HepG2 (cell line): Measurements from ENCODE around the gene TM7SF3. TPM values are rescaled to one million over a fixed set of nuclear protein-coding genes. Genes with fewer than 3 reads are reported as not detected.

Experiments
- HIC2 ChIP-seq: sonication (generic); formaldehyde crosslinking; IDR thresholded peaks from 2 replicates; pipeline ENCODE4 v1.9.0; 2022; ENCODE audit warnings: low read depth, missing genetic modification reagents
- KDM5A ChIP-seq: fragments of 200-600 bp; sonication (generic); IDR thresholded peaks from 2 replicates; pipeline ENCODE4 v1.7.0; 2018; ENCODE audit warnings: antibody characterized with exemption, mild to moderate bottlenecking, low read length, borderline replicate concordance
- MATR3 ChIP-seq: sonication (generic); formaldehyde crosslinking; IDR thresholded peaks from 2 replicates; pipeline ENCODE4 v1.4.0; 2020; ENCODE audit warnings: missing genetic modification reagents
- NR0B2 ChIP-seq: sonication (generic); formaldehyde crosslinking; IDR thresholded peaks from 2 replicates; pipeline ENCODE4 v1.4.0; 2020; ENCODE audit warnings: mild to moderate bottlenecking, missing genetic modification reagents
- RXRB ChIP-seq: IDR thresholded peaks from 2 replicates; pipeline ENCODE4 v1.6.1; 2016; ENCODE audit warnings: borderline replicate concordance, missing genetic modification reagents, missing compliant biosample characterization
- SIN3A ChIP-seq: IDR thresholded peaks from 2 replicates; pipeline ENCODE4 v1.6.1; 2011; ENCODE audit warnings: low read depth, mild to moderate bottlenecking, control low read depth, low read length, borderline replicate concordance
- SOX6 ChIP-seq, 2 experiments: fragments of 450-650 bp in 1 of 2; sonication (generic) in 1 of 2; formaldehyde crosslinking in 1 of 2; IDR thresholded peaks; 2 replicates each; pipeline versions ENCODE4 v1.4.0 to v1.6.1; 2017 to 2020; ENCODE audit warnings: antibody characterized with exemption in 1 of 2, mild to moderate bottlenecking in 1 of 2, missing genetic modification reagents in 1 of 2
- SP1 ChIP-seq, 2 experiments: fragments of 450-650 bp in 1 of 2; sonication (generic) in 1 of 2; formaldehyde crosslinking in 1 of 2; IDR thresholded peaks; 2 replicates each; pipeline versions ENCODE4 v1.4.0 to v1.6.1; 2016 to 2020; ENCODE audit warnings: missing genetic modification reagents in 1 of 2
- ZNF101 ChIP-seq: sonication (generic); formaldehyde crosslinking; IDR thresholded peaks from 2 replicates; pipeline ENCODE4 v1.4.0; 2020; ENCODE audit warnings: mild to moderate bottlenecking, low read depth, missing genetic modification reagents, borderline replicate concordance
- ZNF276 ChIP-seq: sonication (generic); formaldehyde crosslinking; IDR thresholded peaks from 2 replicates; pipeline ENCODE4 v1.4.0; 2020; ENCODE audit warnings: mild to moderate bottlenecking, low read depth, missing genetic modification reagents
- ZNF333 ChIP-seq: sonication (generic); formaldehyde crosslinking; IDR thresholded peaks from 2 replicates; pipeline ENCODE4 v1.4.0; 2020; ENCODE audit warnings: mild to moderate bottlenecking, missing genetic modification reagents, borderline replicate concordance
- ZNF337 ChIP-seq: sonication (generic); formaldehyde crosslinking; IDR thresholded peaks from 2 replicates; pipeline ENCODE4 v1.5.1; 2020; ENCODE audit warnings: missing genetic modification reagents, low read depth, mild to moderate bottlenecking, borderline replicate concordance
- ZNF446 ChIP-seq: sonication (generic); formaldehyde crosslinking; IDR thresholded peaks from 2 replicates; pipeline ENCODE4 v1.5.0; 2020; ENCODE audit warnings: mild to moderate bottlenecking, missing genetic modification reagents
- ZNF460 ChIP-seq: sonication (generic); formaldehyde crosslinking; IDR thresholded peaks from 2 replicates; pipeline ENCODE4 v1.5.1; 2020; ENCODE audit warnings: missing genetic modification reagents, mild to moderate bottlenecking, borderline replicate concordance
- ZNF747 ChIP-seq: sonication (generic); formaldehyde crosslinking; IDR thresholded peaks from 2 replicates; pipeline ENCODE4 v1.8.1; 2023; ENCODE audit warnings: missing genetic modification reagents, mild to moderate bottlenecking, borderline replicate concordance
- ZNF839 ChIP-seq: sonication (generic); formaldehyde crosslinking; IDR thresholded peaks from 2 replicates; pipeline ENCODE4 v1.4.0; 2020; ENCODE audit warnings: missing genetic modification reagents, mild to moderate bottlenecking, borderline replicate concordance
- ZSCAN31 ChIP-seq: sonication (generic); formaldehyde crosslinking; IDR thresholded peaks from 2 replicates; pipeline ENCODE4 v1.5.0; 2020; ENCODE audit warnings: low read depth, mild to moderate bottlenecking, missing genetic modification reagents
- ZSCAN9 ChIP-seq: IDR thresholded peaks from 2 replicates; pipeline ENCODE4 v1.6.1; 2016; ENCODE audit warnings: borderline replicate concordance
- polyA plus RNA-seq, 8 experiments: library from polyadenylated mRNA; depleted of rRNA in 3 of 8; stranded (reverse) in 7 of 8; unstranded in 1 of 8; fragments of >200 nt; fragmentation: Illumina TruSeq in 4 of 8; extraction: Trizol in 4 of 8; gene quantifications; 2 replicates each; pipeline versions ENCODE4 v1.2.1 to v1.2.3, GENCODE V29; 2011 to 2016; ENCODE audit warnings: low read depth in 4 of 8, missing spikeins in 1 of 8, mixed read lengths in 1 of 8; ENCODE audit not compliant: insufficient read depth in 1 of 8
- total RNA-seq, 5 experiments: library from RNA; depleted of rRNA; stranded (reverse); fragments of >200 nt; fragmentation: Illumina TruSeq; extraction: Trizol; gene quantifications; 2 replicates each; pipeline ENCODE4 v1.2.3, GENCODE V29; 2016; ENCODE audit warnings: low read depth in 1 of 5
- TF ChIP-seq, protein P1 (sequence below): sonication (generic); formaldehyde crosslinking; IDR thresholded peaks from 2 replicates; pipeline ENCODE4 v1.8.0; 2022; ENCODE audit warnings: missing genetic modification reagents, mild to moderate bottlenecking, borderline replicate concordance
- TF ChIP-seq, protein P2 (sequence below): sonication (generic); formaldehyde crosslinking; IDR thresholded peaks from 2 replicates; pipeline ENCODE4 v1.4.0; 2020; ENCODE audit warnings: missing genetic modification reagents

The TM7SF3 gene
- total and polyA plus RNA-seq, 2 of the 13 experiments (the other 11 are each of a cell fraction or from before 2014, with no cell fraction given), result 116 to 142 TPM

DNA sequence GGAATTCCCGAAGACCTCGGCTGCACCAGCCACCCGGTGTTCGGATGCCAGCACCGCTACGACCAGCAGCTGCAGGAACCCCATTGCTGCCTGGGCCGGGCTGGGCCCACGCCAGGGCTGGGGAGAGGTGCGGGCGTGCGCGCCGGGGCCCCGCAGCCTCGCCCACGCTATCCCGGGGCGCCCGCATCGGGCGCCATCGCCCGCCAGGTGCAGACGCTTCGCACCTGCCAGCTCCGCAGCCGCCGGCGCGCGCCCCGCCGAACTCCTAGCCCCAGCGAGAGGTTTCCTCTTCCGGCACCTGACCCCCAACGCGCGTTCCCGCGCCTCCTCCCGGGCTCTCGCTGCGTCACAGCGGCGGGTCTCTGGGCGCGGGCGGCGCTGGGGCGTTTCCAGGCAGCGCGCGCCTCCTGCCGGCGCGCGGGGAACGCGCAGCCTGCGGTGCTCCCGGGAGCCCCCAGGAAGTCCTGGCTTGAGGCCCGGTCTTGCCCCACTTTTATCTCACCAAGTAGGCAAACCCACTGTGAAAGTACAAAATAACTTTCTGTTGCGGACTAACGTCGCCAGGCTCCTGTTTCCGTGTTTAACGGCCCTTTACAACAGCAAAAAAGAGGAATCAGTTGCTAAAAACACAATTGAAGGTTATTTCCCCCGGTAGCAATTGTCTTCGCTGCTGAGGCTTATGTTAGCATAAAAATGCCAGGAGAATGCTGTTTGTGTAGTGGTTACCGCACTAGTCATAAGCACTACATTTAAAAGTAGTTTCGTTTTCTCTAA, at the start of gene TM7SF3 (continued):
- TF ChIP-seq NR0B2 (CRISPR knock-in tag) (peak; percentile 81; the same call in 1 of the 2 replicates), ZNF276 (CRISPR knock-in tag) (no peak; the same call in 1 of the 2 replicates), ZNF101 (no peak), ZNF337 (CRISPR knock-in tag) (peak; percentile 53; the same call in 1 of the 2 replicates), ZNF839 (peak; percentile 71; the same call in 1 of the 2 replicates), SIN3A (peak; percentile 36; the same call in 1 of the 2 replicates), SP1 (IDR thresholded peaks at IDR 0.05) (no peak), SP1 (CRISPR knock-in tag; IDR thresholded peaks at IDR 0.05) (peak; percentile 41; the same call in 1 of the 2 replicates), ZNF446 (CRISPR knock-in tag) (0 out of 2 replicates have a peak, but pooled peaks have one; percentile 27), ZNF460 (CRISPR knock-in tag) (no peak), MATR3 (no peak), ZSCAN9 (0 out of 2 replicates have a peak, but pooled peaks have one; percentile 61), ZSCAN31 (CRISPR knock-in tag) (peak; percentile 92; the same call in 1 of the 2 replicates), RXRB (CRISPR knock-in tag) (peak; percentile 37; the same call in 1 of the 2 replicates), SOX6 (IDR thresholded peaks at IDR 0.05) (no peak), SOX6 (CRISPR knock-in tag; IDR thresholded peaks at IDR 0.05) (peak; percentile 27; the same call in 1 of the 2 replicates), HIC2 (CRISPR knock-in tag) (no peak; the same call in 1 of the 2 replicates), ZNF333 (CRISPR knock-in tag) (peak; percentile 75; the same call in 1 of the 2 replicates), KDM5A (peak; percentile 30; the same call in 1 of the 2 replicates), ZNF747 (peak; percentile 86)
- TF ChIP-seq, protein P1, sequence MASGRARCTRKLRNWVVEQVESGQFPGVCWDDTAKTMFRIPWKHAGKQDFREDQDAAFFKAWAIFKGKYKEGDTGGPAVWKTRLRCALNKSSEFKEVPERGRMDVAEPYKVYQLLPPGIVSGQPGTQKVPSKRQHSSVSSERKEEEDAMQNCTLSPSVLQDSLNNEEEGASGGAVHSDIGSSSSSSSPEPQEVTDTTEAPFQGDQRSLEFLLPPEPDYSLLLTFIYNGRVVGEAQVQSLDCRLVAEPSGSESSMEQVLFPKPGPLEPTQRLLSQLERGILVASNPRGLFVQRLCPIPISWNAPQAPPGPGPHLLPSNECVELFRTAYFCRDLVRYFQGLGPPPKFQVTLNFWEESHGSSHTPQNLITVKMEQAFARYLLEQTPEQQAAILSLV, result peak; percentile 85; the same call in 1 of the 2 replicates
- TF ChIP-seq, protein P2, sequence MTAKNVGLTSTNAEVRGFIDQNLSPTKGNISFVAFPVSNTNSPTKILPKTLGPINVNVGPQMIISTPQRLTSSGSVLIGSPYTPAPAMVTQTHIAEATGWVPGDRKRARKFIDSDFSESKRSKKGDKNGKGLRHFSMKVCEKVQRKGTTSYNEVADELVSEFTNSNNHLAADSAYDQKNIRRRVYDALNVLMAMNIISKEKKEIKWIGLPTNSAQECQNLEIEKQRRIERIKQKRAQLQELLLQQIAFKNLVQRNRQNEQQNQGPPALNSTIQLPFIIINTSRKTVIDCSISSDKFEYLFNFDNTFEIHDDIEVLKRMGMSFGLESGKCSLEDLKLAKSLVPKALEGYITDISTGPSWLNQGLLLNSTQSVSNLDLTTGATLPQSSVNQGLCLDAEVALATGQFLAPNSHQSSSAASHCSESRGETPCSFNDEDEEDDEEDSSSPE (CRISPR knock-in tag), result peak; percentile 93
